GM23338 (cell line): ENCODE measurements around the gene SORCS2. TPM values are rescaled to one million over a fixed set of nuclear protein-coding genes. Genes with fewer than 3 reads are reported as not detected.

ENCODE experiments used
- ATAC-seq: fragments of 200-7000 bp; cut with Tn5 transposase; 3 replicates; pipeline ENCODE4 v1.9.1; 2020
- DNase-seq: peaks from one replicate; pipeline ENCODE4 v3.0.0-alpha.2; 2015; ENCODE audit warnings: low spot score
- H2AFZ ChIP-seq: fragments of 200-600 bp; sonication (generic); 2 replicates; pipeline ENCODE4 v1.8.0; 2016; ENCODE audit warnings: antibody characterized with exemption, mild to moderate bottlenecking, moderate library complexity
- H3F3A ChIP-seq: fragments of 200-600 bp; sonication (generic); replicated peaks from 2 replicates; pipeline ENCODE4 v1.8.0; 2017; ENCODE audit warnings: antibody characterized with exemption, mixed run types, low read depth
- H3K27ac ChIP-seq: fragments of 200-600 bp; sonication (generic); 2 replicates; pipeline ENCODE4 v1.6.1; 2016; ENCODE audit warnings: low read depth
- H3K27me3 ChIP-seq: fragments of 200-600 bp; sonication (generic); 2 replicates; pipeline ENCODE4 v1.8.0; 2016; ENCODE audit warnings: mild to moderate bottlenecking, mixed run types, moderate library complexity; ENCODE audit not compliant: insufficient read depth
- H3K36me3 ChIP-seq: fragments of 200-600 bp; sonication (generic); 2 replicates; pipeline ENCODE4 v1.8.0; 2016; ENCODE audit warnings: mild to moderate bottlenecking; ENCODE audit not compliant: insufficient read depth
- H3K4me1 ChIP-seq: fragments of 200-600 bp; sonication (generic); 2 replicates; pipeline ENCODE4 v1.8.0; 2016; ENCODE audit warnings: mild to moderate bottlenecking, moderate library complexity; ENCODE audit not compliant: insufficient read depth
- H3K4me2 ChIP-seq: fragments of 200-600 bp; sonication (generic); 2 replicates; pipeline ENCODE4 v1.7.1; 2017; ENCODE audit warnings: mixed run types
- H3K4me3 ChIP-seq: fragments of 200-600 bp; sonication (generic); 2 replicates; pipeline ENCODE4 v1.6.1; 2016; ENCODE audit warnings: mixed run types
- H3K79me2 ChIP-seq: fragments of 200-600 bp; sonication (generic); replicated peaks from 2 replicates; pipeline ENCODE4 v1.8.0; 2017; ENCODE audit warnings: mild to moderate bottlenecking; ENCODE audit not compliant: insufficient read depth
- H3K9me2 ChIP-seq: fragments of 200-600 bp; sonication (generic); 2 replicates; pipeline ENCODE4 v1.8.0; 2017; ENCODE audit not compliant: insufficient read depth
- H4K20me1 ChIP-seq: fragments of 200-600 bp; sonication (generic); replicated peaks from 2 replicates; pipeline ENCODE4 v1.8.0; 2017; ENCODE audit warnings: mild to moderate bottlenecking; ENCODE audit not compliant: insufficient read depth
- H3K27ac Mint-ChIP-seq: 2 replicates; pipeline ENCODE4 v1.8.0; 2020; ENCODE audit warnings: inconsistent platforms, mild to moderate bottlenecking, moderate library complexity, mixed read lengths
- H3K27me3 Mint-ChIP-seq: 3 replicates; pipeline ENCODE4 v1.8.0; 2022; ENCODE audit warnings: low read depth, mild to moderate bottlenecking, moderate library complexity, mixed read lengths, inconsistent platforms; ENCODE audit not compliant: insufficient read depth, poor library complexity
- H3K36me3 Mint-ChIP-seq: 3 replicates; pipeline ENCODE4 v1.8.0; 2021; ENCODE audit warnings: low read depth, mild to moderate bottlenecking, inconsistent platforms, moderate library complexity, mixed read lengths
- H3K4me1 Mint-ChIP-seq: 3 replicates; pipeline ENCODE4 v1.8.0; 2020; ENCODE audit warnings: mild to moderate bottlenecking, inconsistent platforms, mixed read lengths
- H3K4me3 Mint-ChIP-seq: 3 replicates; pipeline ENCODE4 v1.8.0; 2021; ENCODE audit warnings: moderate library complexity, mild to moderate bottlenecking, inconsistent platforms, mixed read lengths
- H3K9me3 Mint-ChIP-seq: 3 replicates; pipeline ENCODE4 v1.8.0; 2020; ENCODE audit warnings: moderate library complexity, mild to moderate bottlenecking, inconsistent platforms, mixed read lengths
- JUNB ChIP-seq: IDR thresholded peaks from one replicate; pipeline ENCODE4 v1.6.1; 2016; ENCODE audit warnings: antibody characterized with exemption; ENCODE audit not compliant: unreplicated experiment
- NANOG ChIP-seq: IDR thresholded peaks from 2 replicates; pipeline ENCODE4 v1.6.1; 2016; ENCODE audit warnings: antibody characterized with exemption, borderline replicate concordance
- STAT1 ChIP-seq: IDR thresholded peaks from one replicate; pipeline ENCODE4 v1.6.1; 2016; ENCODE audit warnings: antibody characterized with exemption; ENCODE audit not compliant: unreplicated experiment
- ZNF114 ChIP-seq: fragments of 250-450 bp; sonication (Bioruptor Pico); IDR thresholded peaks from 2 replicates; pipeline ENCODE4 v1.5.0; 2020; ENCODE audit warnings: mild to moderate bottlenecking, moderate library complexity
- ZNF462 ChIP-seq: fragments of 250-450 bp; sonication (Bioruptor Pico); IDR thresholded peaks from 2 replicates; pipeline ENCODE4 v1.5.0; 2020; ENCODE audit warnings: mild to moderate bottlenecking, moderate library complexity
- polyA plus RNA-seq: library from polyadenylated mRNA; unstranded; fragments of >200 nt; fragmentation: Nextera tagmentation; extraction: Ambion mirVana; gene quantifications from 2 replicates; pipeline ENCODE4 v1.2.1, GENCODE V29; 2016
- total RNA-seq: library from RNA; depleted of rRNA; stranded (reverse); fragments of >200 nt; shearing (Covaris generic); gene quantifications from 2 replicates; pipeline ENCODE4 v1.2.3, GENCODE V29; 2014

The SORCS2 gene
- total and polyA plus RNA-seq, 2 experiments from 2014 or later: 0.47 to 2.4 TPM

- Histone ChIP-seq H3K27ac (no peak overlapping the region), H3K4me1 (no peaks in the 10 kb centered on the region), H3K79me2 (no peaks in the 10 kb centered on the region), H3K27me3 (no peaks in the 10 kb centered on the region), H3K36me3 (no peaks in the 10 kb centered on the region), H2AFZ (no peak overlapping the region), H3F3A (0 out of 2 replicates have a peak, but pooled peaks cover 4% of the 10 kb centered on the region), H3K4me2 (no peak overlapping the region), H4K20me1 (no peaks in the 10 kb centered on the region), H3K4me3 (no peak overlapping the region), H3K9me2 (no peaks in the 10 kb centered on the region)
- Mint-ChIP-seq H3K27me3 (peaks cover 10% of the 10 kb centered on the region), H3K9me3 (no peaks in the 10 kb centered on the region), H3K4me3 (no peak overlapping the region), H3K4me1 (peaks cover 3% of the 10 kb centered on the region; the same call in 2 of the 3 replicates), H3K36me3 (no peaks in the 10 kb centered on the region), H3K27ac (no peak overlapping the region)
- ATAC-seq: no peak
- no peak for DNase-seq
- TF ChIP-seq ZNF114 (no peak), NANOG (no peak), ZNF462 (CRISPR knock-in tag) (no peak), STAT1 (no peak)
These were observed 196.9 kb downstream of the SORCS2 start for GRCh38 chr4:7389101-7389701.

- peak; percentile 40 for ATAC-seq
- no peak overlapping the region for H3K27ac Mint-ChIP-seq
- peaks cover 3% of the 10 kb centered on the region; the same call in 2 of the 3 replicates for H3K4me1 Mint-ChIP-seq
- no peak for TF ChIP-seq JUNB
- no peak for TF ChIP-seq ZNF462 (CRISPR knock-in tag)
These were observed 197.4 kb downstream of the SORCS2 start for GRCh38 chr4:7389719-7390118.

More at GRCh38 chr4:7389719-7390118, 197.4 kb downstream of the SORCS2 start:
- Histone ChIP-seq H3K9me2 (no peaks in the 10 kb centered on the region), H3K4me1 (no peaks in the 10 kb centered on the region), H3K4me2 (no peak overlapping the region), H3K79me2 (no peaks in the 10 kb centered on the region), H3F3A (0 out of 2 replicates have a peak, but pooled peaks cover 4% of the 10 kb centered on the region), H2AFZ (no peak overlapping the region), H3K27me3 (no peaks in the 10 kb centered on the region), H3K27ac (no peak overlapping the region), H4K20me1 (no peaks in the 10 kb centered on the region), H3K36me3 (no peaks in the 10 kb centered on the region), H3K4me3 (no peak overlapping the region)
- no peaks in the 10 kb centered on the region for H3K9me3 Mint-ChIP-seq
- no peak for DNase-seq
- no peak overlapping the region for H3K4me3 Mint-ChIP-seq
- peaks cover 10% of the 10 kb centered on the region for H3K27me3 Mint-ChIP-seq
- no peaks in the 10 kb centered on the region for H3K36me3 Mint-ChIP-seq
